Lower leg skin (tissue), 4 donors: ENCODE data around the gene PDE3B. TPM values are rescaled to one million over a fixed set of nuclear protein-coding genes. Genes with fewer than 3 reads are reported as not detected.
"Not testable (repeated sequence)": the region's sequence is repeated elsewhere in the genome, so short reads cannot be mapped to it uniquely, and the experiment has no call there.

ENCODE experiments used
- DNase-seq, 2 donors: peaks; one replicate each; pipeline ENCODE4 v3.0.0-alpha.2; 2019; ENCODE audit warnings: low spot score in 2 of 2
- H3K4me3 ChIP-seq: fragments of 200-600 bp; sonication (generic); 2 replicates; pipeline ENCODE4 v1.5.1; 2017; ENCODE audit warnings: mild to moderate bottlenecking, low read depth; ENCODE audit not compliant: poor library complexity, severe bottlenecking
- POLR2A ChIP-seq, 2 donors: fragments of 450-650 bp; IDR thresholded peaks; one replicate each; pipeline ENCODE4 v1.6.1; 2016 to 2017; ENCODE audit warnings: antibody characterized with exemption in 2 of 2, mild to moderate bottlenecking in 1 of 2, moderate library complexity in 1 of 2
- WGBS, 2 donors: methylation state at CpG; one replicate each; pipeline ENCODE4 v1.1.5; 2018; 5-methylcytosine and 5-hydroxymethylcytosine counted together
- intact Hi-C: fragments of 100-400 bp; cut with DNase I; formaldehyde crosslinking; loops from one replicate; pipeline ENCODE4 v1.15.0; 2023; ENCODE audit warnings: low total_unique reads
- total RNA-seq, 4 donors: library from RNA; depleted of rRNA; stranded (reverse); fragments of >200 nt; gene quantifications; one replicate each; pipeline ENCODE4 v1.1.0, GENCODE V29; 2016
- TF ChIP-seq, protein P1 (sequence below), 3 donors: fragments of 450-650 bp; IDR thresholded peaks; one replicate each; pipeline ENCODE4 v1.5.1; 2016; ENCODE audit warnings: antibody characterized with exemption in 3 of 3, mild to moderate bottlenecking in 3 of 3, moderate library complexity in 2 of 3

PDE3B gene
- total RNA-seq, 4 donors from 2014 or later: 0.88 to 4.3 (median 2.1) TPM

DNA sequence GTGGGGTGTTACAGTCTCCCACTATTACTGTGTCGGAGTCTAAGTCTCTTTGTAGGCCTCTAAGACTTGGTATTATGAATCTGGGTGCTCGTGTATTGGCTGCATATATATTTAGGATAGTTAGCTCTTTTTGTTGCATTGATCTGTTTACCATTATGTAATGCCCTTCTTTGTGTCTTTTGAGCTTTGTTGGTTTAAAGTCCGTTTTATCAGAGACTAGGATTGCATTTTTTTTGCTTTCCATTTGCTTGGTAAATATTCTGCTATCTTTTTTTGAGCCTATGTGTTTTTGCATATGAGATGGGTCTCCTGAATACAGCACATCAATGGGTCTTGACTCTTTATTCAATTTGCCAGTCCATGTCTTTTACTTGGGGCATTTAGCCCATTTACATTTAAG is 97.6 kb downstream of the PDE3B start:
- no peak for DNase-seq
- TF ChIP-seq, protein P1, sequence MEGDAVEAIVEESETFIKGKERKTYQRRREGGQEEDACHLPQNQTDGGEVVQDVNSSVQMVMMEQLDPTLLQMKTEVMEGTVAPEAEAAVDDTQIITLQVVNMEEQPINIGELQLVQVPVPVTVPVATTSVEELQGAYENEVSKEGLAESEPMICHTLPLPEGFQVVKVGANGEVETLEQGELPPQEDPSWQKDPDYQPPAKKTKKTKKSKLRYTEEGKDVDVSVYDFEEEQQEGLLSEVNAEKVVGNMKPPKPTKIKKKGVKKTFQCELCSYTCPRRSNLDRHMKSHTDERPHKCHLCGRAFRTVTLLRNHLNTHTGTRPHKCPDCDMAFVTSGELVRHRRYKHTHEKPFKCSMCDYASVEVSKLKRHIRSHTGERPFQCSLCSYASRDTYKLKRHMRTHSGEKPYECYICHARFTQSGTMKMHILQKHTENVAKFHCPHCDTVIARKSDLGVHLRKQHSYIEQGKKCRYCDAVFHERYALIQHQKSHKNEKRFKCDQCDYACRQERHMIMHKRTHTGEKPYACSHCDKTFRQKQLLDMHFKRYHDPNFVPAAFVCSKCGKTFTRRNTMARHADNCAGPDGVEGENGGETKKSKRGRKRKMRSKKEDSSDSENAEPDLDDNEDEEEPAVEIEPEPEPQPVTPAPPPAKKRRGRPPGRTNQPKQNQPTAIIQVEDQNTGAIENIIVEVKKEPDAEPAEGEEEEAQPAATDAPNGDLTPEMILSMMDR (IDR thresholded peaks at IDR 0.05): no peak
- no peak for TF ChIP-seq POLR2A (IDR thresholded peaks at IDR 0.05)
- 80 to 86% methylated on average over 3 of the region's 3 CpGs for WGBS, 2 donors
- intact Hi-C loops: no loop called here
- no peak overlapping the region for H3K4me3 ChIP-seq

DNA sequence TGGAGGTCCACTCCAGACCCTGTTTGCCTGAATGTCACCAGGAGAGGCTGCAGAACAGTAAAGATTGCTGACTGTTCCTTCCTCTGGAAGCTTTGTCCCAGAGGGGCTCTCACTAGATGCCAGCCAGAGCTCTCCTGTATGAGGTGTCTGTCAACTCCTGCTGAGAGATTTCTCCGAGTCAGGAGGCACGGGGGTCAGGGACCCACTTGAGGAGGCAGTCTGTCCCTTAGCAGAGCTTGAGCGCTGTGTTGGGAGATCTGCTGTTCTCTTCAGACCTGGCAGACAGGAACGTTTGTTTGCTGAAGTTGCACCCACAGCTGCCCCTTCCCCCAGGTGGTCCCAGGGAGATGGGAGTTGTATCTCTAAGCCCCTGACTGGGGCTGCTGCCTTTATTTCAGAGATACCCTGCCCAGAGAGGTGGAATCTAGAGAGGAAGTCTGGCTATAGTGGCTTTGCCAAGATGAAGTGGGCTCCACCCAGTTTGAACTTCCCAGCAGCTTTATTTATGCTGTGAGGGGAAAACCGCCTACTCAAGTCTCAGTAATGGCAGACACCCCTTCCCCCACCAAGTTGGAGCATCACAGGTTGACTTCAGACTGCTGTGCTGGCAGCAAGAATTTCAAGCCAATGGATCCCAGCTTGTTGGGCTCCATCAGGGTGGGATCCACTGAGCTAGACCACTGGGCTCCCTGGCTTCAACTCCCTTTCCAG is 99.4 kb downstream of the PDE3B start:
- WGBS, 2 donors: 81 to 83% methylated on average over 4 to 5 of the region's 5 CpGs
- intact Hi-C loops: no loop called here

GRCh38 chr11:14743667-14744066 is 100.1 kb downstream of the PDE3B start:
- intact Hi-C loops, DNase-seq, H3K4me3 ChIP-seq: not testable (repeated sequence)
- 88 to 94% methylated on average over 6 of the region's 6 CpGs for WGBS, 2 donors

More for the DNA sequence above, 99.4 kb downstream of the PDE3B start:
- DNase-seq: no peak
- TF ChIP-seq, protein P1 (IDR thresholded peaks at IDR 0.05): no peak
- TF ChIP-seq POLR2A (IDR thresholded peaks at IDR 0.05): no peak
- H3K4me3 ChIP-seq: no peak overlapping the region

DNA sequence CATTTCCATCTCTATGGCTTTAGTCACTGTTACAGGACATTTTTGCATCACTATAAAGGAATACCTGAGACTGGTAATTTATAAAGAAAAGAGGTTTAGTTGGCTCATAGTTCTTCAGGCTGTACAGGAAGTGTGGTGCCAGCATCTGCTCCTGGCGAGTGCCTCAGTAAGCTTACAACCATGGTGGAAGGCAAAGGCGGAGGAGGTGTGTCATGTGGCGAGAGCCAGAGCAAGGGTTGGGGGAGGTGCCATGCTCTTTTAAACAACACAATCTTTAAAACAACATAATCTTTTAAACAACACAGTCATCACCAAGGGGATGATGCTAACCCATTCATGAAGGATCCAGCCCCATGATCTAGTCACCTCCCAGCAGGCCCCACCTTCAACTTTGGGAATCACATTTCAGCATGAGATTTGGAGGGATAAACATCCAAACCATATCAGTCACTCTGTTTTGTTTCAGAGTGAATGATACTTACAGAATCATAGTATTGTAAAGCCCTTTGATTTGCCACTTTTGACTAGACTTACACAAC is 103.3 kb downstream of the PDE3B start:
- DNase-seq: no peak
- no peak overlapping the region for H3K4me3 ChIP-seq
- TF ChIP-seq, protein P1 (IDR thresholded peaks at IDR 0.05): no peak
- TF ChIP-seq POLR2A (IDR thresholded peaks at IDR 0.05): no peak
- WGBS, 2 donors: 89 to 93% methylated on average over 3 of the region's 3 CpGs
- intact Hi-C loops: no loop called here

GRCh38 chr11:14748090-14748489 is 104.5 kb downstream of the PDE3B start:
- intact Hi-C loops: no loop called here
- TF ChIP-seq POLR2A (IDR thresholded peaks at IDR 0.05): no peak
- TF ChIP-seq, protein P1 (IDR thresholded peaks at IDR 0.05): no peak
- DNase-seq: no peak
- no peak overlapping the region for H3K4me3 ChIP-seq
- WGBS, 2 donors: 58 to 60% methylated on average over 1 of the region's 1 CpG

- no peak for TF ChIP-seq POLR2A (IDR thresholded peaks at IDR 0.05)
- TF ChIP-seq, protein P1 (IDR thresholded peaks at IDR 0.05): no peak
- no peak for DNase-seq
- intact Hi-C loops: no loop called here
- no peak overlapping the region for H3K4me3 ChIP-seq
- 40 to 41% methylated on average over 1 of the region's 1 CpG for WGBS, 2 donors
Measured at GRCh38 chr11:14750911-14751310, 107.3 kb downstream of the PDE3B start.
